B cell (primary cell): ENCODE data around the gene PIGH. TPM values are rescaled to one million over a fixed set of nuclear protein-coding genes. Genes with fewer than 3 reads are reported as not detected.

Experiments used
- ATAC-seq: fragments of 200-7000 bp; cut with Tn5 transposase; one replicate; pipeline ENCODE4 v1.10.0; 2021; ENCODE audit warnings: low read depth, mild to moderate bottlenecking, moderate number of reproducible peaks, moderate library complexity
- CTCF ChIA-PET: fragments of 350-600 bp; sonication (Branson Sonifier 250); formaldehyde crosslinking; loops from one replicate; lab custom pipeline; 2021; ENCODE audit warnings: antibody characterized with exemption, inconsistent platforms; lab: Charles Lee
- POLR2A ChIA-PET: fragments of 350-600 bp; sonication (Branson Sonifier 250); formaldehyde crosslinking; loops from one replicate; lab custom pipeline; 2021; ENCODE audit warnings: antibody characterized with exemption; lab: Charles Lee
- DNase-seq: peaks from one replicate; pipeline ENCODE4 v3.0.0; 2013
- H2AFZ ChIP-seq: 2 replicates; pipeline ENCODE4 v1.6.1; 2012; ENCODE audit warnings: mild to moderate bottlenecking, low read depth, low read length; ENCODE audit not compliant: insufficient read depth, poor library complexity, severe bottlenecking
- H3K27ac ChIP-seq, 2 donors: 1 replicate in 1 of 2; 2 replicates in 1 of 2; pipeline ENCODE4 v1.5.1; 2012 to 2013; ENCODE audit warnings: low read length in 2 of 2, mild to moderate bottlenecking in 2 of 2, moderate library complexity in 1 of 2
- H3K27me3 ChIP-seq, 4 experiments: fragments of 200-600 bp in 1 of 4; sonication (generic) in 1 of 4; replicated peaks in 1 of 4; 1 replicate in 2 of 4; 2 replicates in 2 of 4; pipeline versions ENCODE4 v1.6.1 to v1.7.0; 2013 to 2016; ENCODE audit warnings: low read length in 3 of 4, mild to moderate bottlenecking in 2 of 4, mixed read lengths in 1 of 4, moderate library complexity in 1 of 4; ENCODE audit not compliant: insufficient read depth in 4 of 4, control insufficient read depth in 3 of 4; ENCODE audit errors: control extremely low read depth in 1 of 4
- H3K36me3 ChIP-seq, 2 experiments: replicated peaks in 1 of 2; 1 replicate in 1 of 2; 2 replicates in 1 of 2; pipeline versions ENCODE4 v1.6.1 to v1.7.1; 2013; ENCODE audit warnings: low read length in 1 of 2; ENCODE audit not compliant: insufficient read depth in 2 of 2, control insufficient read depth in 1 of 2; ENCODE audit errors: control extremely low read depth in 1 of 2, extremely low read depth in 1 of 2
- H3K4me1 ChIP-seq, 2 donors: fragments of 200-600 bp in 1 of 2; sonication (generic) in 1 of 2; 1 replicate in 1 of 2; 2 replicates in 1 of 2; pipeline versions ENCODE4 v1.5.1 to v1.6.1; 2013 to 2017; ENCODE audit warnings: low read length in 2 of 2; ENCODE audit not compliant: control insufficient read depth in 2 of 2, insufficient read depth in 2 of 2
- H3K4me2 ChIP-seq: replicated peaks from 2 replicates; pipeline ENCODE3; 2012; ENCODE audit warnings: mild to moderate bottlenecking, low read depth, low read length; ENCODE audit not compliant: poor library complexity, severe bottlenecking
- H3K4me3 ChIP-seq, 5 experiments: fragments of 200-600 bp in 1 of 5; sonication (generic) in 1 of 5; 1 replicate in 3 of 5; 2 replicates in 2 of 5; pipeline versions ENCODE4 v1.5.1 to v1.7.0; 2011 to 2016; ENCODE audit warnings: low read length in 4 of 5, mild to moderate bottlenecking in 4 of 5, low read depth in 2 of 5, control low read depth in 1 of 5, moderate library complexity in 1 of 5; ENCODE audit not compliant: insufficient read depth in 1 of 5; ENCODE audit errors: control extremely low read depth in 1 of 5, extremely low read depth in 1 of 5
- H3K79me2 ChIP-seq: fragments of 200-600 bp; sonication (generic); one replicate; pipeline ENCODE4 v1.6.0; 2016; ENCODE audit warnings: low read length; ENCODE audit not compliant: control insufficient read depth, insufficient read depth
- H3K9ac ChIP-seq: fragments of 200-600 bp; sonication (generic); 2 replicates; pipeline ENCODE4 v1.6.1; 2017; ENCODE audit warnings: mild to moderate bottlenecking, low read length, moderate library complexity
- H3K9me3 ChIP-seq, 3 donors: one replicate each; pipeline versions ENCODE4 v1.6.1 to v1.7.1; 2013; ENCODE audit warnings: low read length in 2 of 3; ENCODE audit not compliant: control insufficient read depth in 2 of 3, insufficient read depth in 1 of 3; ENCODE audit errors: control extremely low read depth in 1 of 3
- H4K20me1 ChIP-seq: 2 replicates; pipeline ENCODE4 v1.6.0; 2012; ENCODE audit warnings: mild to moderate bottlenecking, low read length; ENCODE audit not compliant: insufficient read depth, control insufficient read depth, poor library complexity, severe bottlenecking
- H3K27ac Mint-ChIP-seq: one replicate; pipeline ENCODE4 v1.8.0; 2021; ENCODE audit warnings: mixed read lengths
- H3K27me3 Mint-ChIP-seq: one replicate; pipeline ENCODE4 v1.8.0; 2021; ENCODE audit warnings: mixed read lengths
- H3K4me1 Mint-ChIP-seq: one replicate; pipeline ENCODE4 v1.8.0; 2021; ENCODE audit warnings: mixed read lengths
- H3K4me3 Mint-ChIP-seq: one replicate; pipeline ENCODE4 v1.8.0; 2021; ENCODE audit warnings: mixed read lengths
- H3K9me3 Mint-ChIP-seq: one replicate; pipeline ENCODE4 v1.8.0; 2022; ENCODE audit warnings: mixed read lengths; ENCODE audit not compliant: insufficient read depth
- CTCF ChIP-seq: fragments of 200-600 bp; IDR thresholded peaks from one replicate; pipeline ENCODE4 v1.8.0; 2022; ENCODE audit warnings: antibody characterized with exemption, mild to moderate bottlenecking
- EZH2 ChIP-seq: IDR thresholded peaks from 2 replicates; pipeline ENCODE4 v1.6.1; 2012; ENCODE audit warnings: borderline replicate concordance, low read depth, mild to moderate bottlenecking, moderate library complexity, low read length; ENCODE audit not compliant: insufficient read depth, poor library complexity, severe bottlenecking
- WGBS: methylation state at CpG from one replicate; pipeline ENCODE4 v1.1.5; 2013; ENCODE audit warnings: missing lambda C conversion rate; ENCODE audit not compliant: insufficient coverage; 5-methylcytosine and 5-hydroxymethylcytosine counted together
- intact Hi-C: fragments of 100-400 bp; cut with micrococcal nuclease; formaldehyde crosslinking; loops from one replicate; pipeline ENCODE4 v1.10.0; 2022
- polyA plus RNA-seq: library from polyadenylated mRNA; depleted of rRNA; stranded (reverse); fragments of >200 nt; gene quantifications from 2 replicates; pipeline ENCODE4 v1.2.3, GENCODE V29; 2012
- total RNA-seq, 2 donors: library from RNA; stranded (reverse); fragments of 120-200 nt in 1 of 2; gene quantifications; 1 replicate in 1 of 2; 2 replicates in 1 of 2; pipeline versions ENCODE4 v1.2.3 to v1.2.4, GENCODE V29; 2013 to 2022

The PIGH gene
- total and polyA plus RNA-seq, 2 donors (not counting 1 experiment from before 2014, with no cell fraction given) = 26.7 to 48.0 TPM

- H3K4me2 ChIP-seq = no peak overlapping the region
- no peak overlapping the region for H2AFZ ChIP-seq
- Mint-ChIP-seq H3K4me3 (no peak overlapping the region), H3K4me1 (no peaks in the 10 kb centered on the region), H3K27ac (no peak overlapping the region), H3K27me3 (peaks cover 5% of the 10 kb centered on the region), H3K9me3 (no peaks in the 10 kb centered on the region)
- H3K9ac ChIP-seq = no peak overlapping the region
- ChIA-PET CTCF (interaction anchor here (1.3 to 24.8 kb wide), 7 partner anchors 9 to 148 kb away, joined by 3 to 863 read pairs (median 27); no protein-coding TSS in a partner anchor), POLR2A (no interaction called here)
- intact Hi-C loops = no loop called here
- no peaks in the 10 kb centered on the region for H4K20me1 ChIP-seq
- WGBS = 93% methylated on average over 6 of the region's 15 CpGs
- H3K4me3 ChIP-seq = no peak overlapping the region
- H3K36me3 ChIP-seq = no peaks in the 10 kb centered on the region
- no peaks in the 10 kb centered on the region for H3K4me1 ChIP-seq
- ATAC-seq (no peak), DNase-seq (no peak)
- TF ChIP-seq EZH2 (no peak), CTCF (no peak)
- H3K27ac ChIP-seq = no peak overlapping the region
- H3K9me3 ChIP-seq = no peaks in the 10 kb centered on the region
- no peaks in the 10 kb centered on the region for H3K27me3 ChIP-seq
- no peaks in the 10 kb centered on the region for H3K79me2 ChIP-seq
Measured at GRCh38 chr14:67573228-67574010, 26.6 kb downstream of the PIGH start.

- no peaks in the 10 kb centered on the region for H3K4me1 Mint-ChIP-seq
- peaks cover 5% of the 10 kb centered on the region for H3K27me3 Mint-ChIP-seq
- Histone ChIP-seq H3K36me3 (no peaks in the 10 kb centered on the region), H3K4me1 (no peaks in the 10 kb centered on the region), H3K9ac (no peak overlapping the region), H3K9me3 (no peaks in the 10 kb centered on the region), H3K79me2 (no peaks in the 10 kb centered on the region), H3K27ac (no peak overlapping the region), H3K4me2 (no peak overlapping the region), H2AFZ (no peak overlapping the region), H4K20me1 (no peaks in the 10 kb centered on the region), H3K4me3 (no peak overlapping the region), H3K27me3 (no peaks in the 10 kb centered on the region)
- ChIA-PET CTCF (interaction anchor here (0.7 to 24.8 kb wide), 21 partner anchors 10 to 213 kb away, joined by 3 to 863 read pairs (median 6); partner anchors contain the start of genes ATP6V1D, EIF2S1, PIGH and RDH11), POLR2A (no interaction called here)
- intact Hi-C loops = no loop called here
- WGBS = 93% methylated on average over 5 of the region's 5 CpGs
- no peak overlapping the region for H3K4me3 Mint-ChIP-seq
- ATAC-seq (no peak), DNase-seq (no peak)
- no peaks in the 10 kb centered on the region for H3K9me3 Mint-ChIP-seq
- H3K27ac Mint-ChIP-seq = no peak overlapping the region
- TF ChIP-seq EZH2 (no peak), CTCF (no peak)
Measured at GRCh38 chr14:67572608-67573007, 27.5 kb downstream of the PIGH start.
